HEK293T (cell line): ENCODE results near the gene ASPSCR1.

Experiments used
- CTCF ChIA-PET: fragments of 350-600 bp; formaldehyde crosslinking; extraction: SDS; loops from one replicate; lab custom pipeline; 2021; ENCODE audit warnings: antibody characterized with exemption, inconsistent platforms; lab: Yijun Ruan, JAX
- POLR2A ChIA-PET: fragments of 350-600 bp; formaldehyde crosslinking; extraction: SDS; loops from one replicate; lab custom pipeline; 2020; ENCODE audit warnings: antibody characterized with exemption, inconsistent platforms; lab: Yijun Ruan, JAX
- DNase-seq: peaks from one replicate; pipeline ENCODE4 v3.0.0; 2012; ENCODE audit warnings: mixed read lengths; ENCODE audit errors: extremely low spot score
- ARNT ChIP-seq: fragments of 450-650 bp; IDR thresholded peaks from 2 replicates; pipeline ENCODE4 v1.6.1; 2017; ENCODE audit warnings: mild to moderate bottlenecking
- BHLHE40 ChIP-seq: fragments of 450-650 bp; IDR thresholded peaks from 2 replicates; pipeline ENCODE4 v1.6.1; 2016; ENCODE audit warnings: mild to moderate bottlenecking, moderate library complexity, borderline replicate concordance
- CTBP1 ChIP-seq: fragments of 450-650 bp; IDR thresholded peaks from 2 replicates; pipeline ENCODE4 v1.6.1; 2016; ENCODE audit warnings: borderline replicate concordance
- ELF4 ChIP-seq: fragments of 450-650 bp; IDR thresholded peaks from 2 replicates; pipeline ENCODE4 v1.6.1; 2017; ENCODE audit warnings: antibody characterized with exemption
- FOXA1 ChIP-seq: fragments of 450-650 bp; IDR thresholded peaks from 2 replicates; pipeline ENCODE4 v1.6.1; 2016; ENCODE audit warnings: mild to moderate bottlenecking
- FOXK2 ChIP-seq: fragments of 450-650 bp; IDR thresholded peaks from 2 replicates; pipeline ENCODE4 v1.6.1; 2016; ENCODE audit warnings: mild to moderate bottlenecking
- FOXM1 ChIP-seq: fragments of 450-650 bp; IDR thresholded peaks from 2 replicates; pipeline ENCODE4 v1.6.1; 2017; ENCODE audit warnings: mild to moderate bottlenecking, borderline replicate concordance
- HDGF ChIP-seq: fragments of 450-650 bp; IDR thresholded peaks from 2 replicates; pipeline ENCODE4 v1.6.1; 2017; ENCODE audit warnings: antibody characterized with exemption, borderline replicate concordance
- L3MBTL2 ChIP-seq: fragments of 450-650 bp; conservative IDR thresholded peaks from 2 replicates; pipeline ENCODE4 v1.6.1; 2016; ENCODE audit warnings: mild to moderate bottlenecking
- LEF1 ChIP-seq: fragments of 450-650 bp; IDR thresholded peaks from 2 replicates; pipeline ENCODE4 v1.6.1; 2017; ENCODE audit warnings: mild to moderate bottlenecking, borderline replicate concordance
- NFRKB ChIP-seq: fragments of 450-650 bp; IDR thresholded peaks from 2 replicates; pipeline ENCODE4 v1.6.1; 2016; ENCODE audit warnings: mild to moderate bottlenecking, moderate library complexity
- PKNOX1 ChIP-seq: fragments of 450-650 bp; IDR thresholded peaks from 2 replicates; pipeline ENCODE4 v1.6.1; 2016
- SP1 ChIP-seq: fragments of 450-650 bp; IDR thresholded peaks from 2 replicates; pipeline ENCODE4 v1.6.1; 2017
- SUZ12 ChIP-seq: fragments of 450-650 bp; IDR thresholded peaks from 2 replicates; pipeline ENCODE4 v1.6.1; 2016; ENCODE audit warnings: mild to moderate bottlenecking
- TARDBP ChIP-seq: fragments of 450-650 bp; IDR thresholded peaks from 2 replicates; pipeline ENCODE4 v1.6.1; 2016
- ZNF384 ChIP-seq: fragments of 450-650 bp; IDR thresholded peaks from 2 replicates; pipeline ENCODE4 v1.6.1; 2016

Gene ASPSCR1

DNA sequence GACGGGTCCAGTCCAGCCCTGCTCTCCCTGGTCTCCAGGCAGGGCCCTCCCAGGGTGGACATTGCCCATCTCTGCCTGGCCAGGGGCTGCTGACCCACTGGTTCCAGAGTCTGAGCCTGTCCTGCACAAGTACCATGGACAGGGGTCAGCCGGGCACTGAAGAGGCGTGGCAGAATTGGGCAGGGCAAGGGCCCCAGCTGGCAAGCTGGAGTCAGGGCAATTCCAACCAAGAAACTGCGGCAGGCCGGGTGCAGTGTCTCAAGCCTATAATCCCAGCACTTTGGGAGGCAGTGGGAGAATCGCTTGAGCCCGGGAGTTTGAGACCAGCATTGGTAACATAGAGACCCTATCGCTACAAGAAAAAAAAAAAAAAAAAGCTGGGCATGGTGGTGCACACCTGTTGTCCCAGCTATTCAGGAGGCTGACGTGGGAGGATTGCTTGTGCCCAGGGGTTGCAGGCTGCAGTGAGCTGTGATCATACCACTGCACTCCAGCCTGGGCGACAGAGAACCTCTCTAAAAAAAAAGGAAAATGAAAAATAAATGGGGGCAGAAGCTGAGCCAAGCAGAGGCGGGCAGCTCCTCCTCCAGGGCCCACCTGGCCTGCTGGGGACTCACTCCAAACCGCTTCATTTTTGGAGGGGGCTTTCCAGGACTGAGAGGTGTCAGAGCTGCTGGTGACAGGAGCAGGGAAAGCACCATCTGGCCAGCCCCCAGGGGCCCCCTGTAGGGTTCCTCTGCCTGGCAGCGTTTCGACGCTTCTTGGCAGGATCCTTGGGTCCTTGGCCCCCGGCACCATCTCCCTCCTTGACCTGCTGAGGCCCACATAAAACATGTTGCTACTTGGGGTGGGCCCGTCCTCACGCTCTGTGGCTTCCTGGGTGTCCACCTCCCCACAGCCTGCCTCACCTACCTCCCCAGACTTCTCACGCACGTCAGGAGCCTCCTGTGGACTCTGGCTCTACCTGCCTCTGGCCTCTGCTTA lies 47.0 kb upstream of the ASPSCR1 start:
- DNase-seq = no peak
- ChIA-PET POLR2A (interaction anchor here (1.1 to 5.2 kb wide), 4 partner anchors 7 to 60 kb away, joined by 4 to 26 read pairs (median 9); partner anchors contain the start of gene ARHGDIA), CTCF (interaction anchor here (0.5 kb wide), 1 partner anchor 100 kb away, joined by 5 read pairs; no protein-coding TSS in a partner anchor)
- TF ChIP-seq ZNF384 (no peak), FOXA1 (no peak), SP1 (no peak), L3MBTL2 (no peak), LEF1 (no peak), SUZ12 (no peak), BHLHE40 (no peak), ELF4 (no peak), PKNOX1 (no peak), FOXM1 (no peak), TARDBP (no peak), ARNT (no peak), FOXK2 (no peak), CTBP1 (no peak), NFRKB (no peak), HDGF (no peak)

DNA sequence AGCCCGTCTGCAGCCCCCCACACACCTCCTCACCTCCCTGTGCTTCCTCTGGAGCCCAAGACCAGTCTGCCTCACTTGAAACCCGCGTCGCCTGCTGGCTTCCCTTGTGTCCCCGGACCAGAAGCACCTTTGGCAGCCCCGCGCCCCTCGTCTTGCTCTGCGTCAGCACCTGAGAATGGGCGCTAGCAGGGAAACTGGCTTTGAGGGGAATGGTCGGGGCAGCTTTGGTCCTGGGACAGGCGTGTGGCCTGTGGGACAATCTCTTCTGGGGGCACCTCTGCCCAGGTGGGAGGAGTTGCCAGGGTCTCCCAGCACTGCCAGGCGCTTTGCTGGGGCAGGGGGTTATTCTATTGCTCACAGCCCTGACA lies 46.3 kb upstream of the ASPSCR1 start:
- POLR2A ChIA-PET = interaction anchor here (1.9 to 2.1 kb wide), 2 partner anchors 9 to 12 kb away, joined by 5 to 13 read pairs; no protein-coding TSS in a partner anchor
- no peak for TF ChIP-seq ZNF384
- TF ChIP-seq FOXM1 = no peak
- no peak for TF ChIP-seq FOXA1
- no peak for TF ChIP-seq TARDBP
- TF ChIP-seq HDGF = no peak
- TF ChIP-seq ELF4 = no peak
- CTCF ChIA-PET = no interaction called here
- DNase-seq = no peak

DNA sequence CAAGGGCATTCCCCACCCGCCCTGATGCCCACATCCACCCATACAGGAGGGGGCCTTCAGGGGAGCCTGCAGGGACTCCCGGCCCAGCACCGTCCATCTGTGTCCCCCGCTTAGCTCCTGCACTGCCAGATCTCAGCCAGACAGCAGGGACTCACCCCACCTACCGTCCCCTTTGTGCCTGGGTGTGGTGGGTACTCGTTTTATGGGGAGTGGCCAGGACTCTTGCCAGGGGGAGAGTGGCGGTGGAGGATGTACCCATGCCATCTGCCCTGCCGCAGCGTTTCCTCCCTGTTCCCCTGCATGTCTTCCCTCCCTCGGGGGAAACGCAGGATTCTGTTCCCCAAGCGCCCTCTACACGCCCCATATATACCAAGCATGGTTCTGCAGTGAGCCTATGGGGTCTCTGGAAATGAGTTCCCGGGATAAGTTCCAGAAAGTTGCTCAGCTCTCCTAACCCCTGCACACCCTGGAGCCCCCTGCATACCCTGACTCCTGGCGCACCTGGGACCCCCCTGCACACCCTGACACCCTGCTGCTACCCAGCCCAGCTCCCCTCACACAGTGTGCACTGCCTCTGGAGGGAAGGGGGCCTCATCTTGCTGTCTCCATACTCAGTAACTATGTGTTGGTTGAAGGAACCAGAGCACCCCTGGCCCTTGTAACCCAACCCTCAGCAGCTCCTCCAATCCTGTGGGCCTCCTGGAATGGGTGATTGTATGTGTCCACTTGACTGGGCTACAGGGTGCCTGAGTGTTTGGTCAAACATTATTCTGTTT lies 45.7 kb upstream of the ASPSCR1 start:
- CTCF ChIA-PET = no interaction called here
- TF ChIP-seq LEF1 = no peak
- no peak for TF ChIP-seq PKNOX1
- TF ChIP-seq SUZ12 = no peak
- TF ChIP-seq TARDBP = no peak
- no peak for TF ChIP-seq BHLHE40
- no peak for DNase-seq
- POLR2A ChIA-PET = interaction anchor here (1.9 to 2.1 kb wide), 2 partner anchors 8 to 11 kb away, joined by 5 to 13 read pairs; no protein-coding TSS in a partner anchor

DNA sequence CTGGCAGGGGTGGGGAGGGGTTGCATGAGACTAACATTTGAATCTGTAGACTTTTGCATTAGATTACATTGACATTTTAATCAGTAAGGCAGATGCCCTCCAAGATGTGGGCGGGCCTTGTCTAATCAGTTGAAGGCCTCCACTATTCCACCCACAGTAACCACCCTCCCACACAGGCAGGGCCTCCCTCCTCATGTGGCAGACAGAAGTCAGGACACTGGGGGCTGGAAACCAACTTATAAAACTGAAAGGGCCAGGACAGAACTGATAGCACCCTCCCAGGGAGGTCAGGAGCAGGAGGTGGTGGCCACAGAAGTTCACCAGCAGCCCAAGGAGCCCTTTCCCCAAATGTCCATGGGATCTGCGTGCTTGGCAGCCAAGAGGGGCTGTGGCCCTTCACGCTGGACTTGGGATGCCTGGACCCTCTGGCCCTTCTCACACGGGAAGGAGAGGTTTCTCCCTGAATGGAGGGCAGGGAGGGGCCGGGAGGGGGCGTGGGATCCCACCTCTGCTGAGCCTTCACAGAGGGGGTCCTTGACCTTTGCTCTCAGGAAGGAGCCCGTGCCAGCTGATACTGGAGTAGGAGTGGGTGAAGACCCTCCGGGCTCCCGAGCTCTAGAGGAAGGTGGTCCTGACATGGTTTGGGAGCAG lies 45.0 kb upstream of the ASPSCR1 start:
- CTCF ChIA-PET = no interaction called here
- TF ChIP-seq ARNT = no peak
- TF ChIP-seq FOXM1 = peak; percentile 89
- DNase-seq = no peak
- POLR2A ChIA-PET = interaction anchor here (1.1 to 2.1 kb wide), 3 partner anchors 8 to 293 kb away, joined by 3 to 13 read pairs (median 3); no protein-coding TSS in a partner anchor

DNA sequence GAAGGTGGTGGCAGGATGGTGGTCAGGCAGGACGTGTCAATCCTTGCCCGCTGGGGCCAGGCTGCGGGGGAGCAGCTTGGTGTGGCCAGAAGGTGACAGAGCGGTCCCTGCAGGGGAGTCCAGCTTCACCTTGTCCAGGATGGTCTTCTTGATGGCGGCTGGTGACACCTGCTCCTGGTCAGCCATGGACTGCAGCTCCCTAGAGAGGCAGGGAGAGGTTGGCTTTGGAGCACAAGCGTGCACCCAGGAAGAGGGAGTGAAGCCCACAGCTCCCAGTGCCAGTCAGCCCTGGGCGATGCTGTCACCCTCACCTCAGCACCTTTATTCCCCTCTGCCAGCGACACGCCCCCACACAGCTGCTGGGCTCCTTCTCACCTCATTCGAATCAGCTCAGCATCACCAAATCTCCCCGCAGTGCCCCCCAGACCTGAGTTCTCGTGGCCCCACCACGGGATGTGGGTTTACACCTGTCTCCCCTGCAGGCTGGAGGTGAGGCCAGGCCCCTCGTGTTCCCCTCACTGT lies 44.2 kb upstream of the ASPSCR1 start:
- no peak for TF ChIP-seq ARNT
- no peak for TF ChIP-seq ELF4
- no peak for TF ChIP-seq FOXK2
- no peak for TF ChIP-seq BHLHE40
- TF ChIP-seq SP1 = no peak
- TF ChIP-seq LEF1 = no peak
- no peak for TF ChIP-seq CTBP1
- no peak; the same call in 1 of the 2 replicates for TF ChIP-seq HDGF
- TF ChIP-seq FOXM1 = no peak
- no peak for TF ChIP-seq ZNF384
- no peak for TF ChIP-seq TARDBP
- TF ChIP-seq L3MBTL2 = no peak
- no peak for TF ChIP-seq PKNOX1
- TF ChIP-seq NFRKB = no peak
- no peak for TF ChIP-seq FOXA1
- no peak for TF ChIP-seq SUZ12
- ChIA-PET CTCF (no interaction called here), POLR2A (interaction anchor here (0.7 to 1.5 kb wide), 4 partner anchors 9 to 294 kb away, joined by 3 read pairs; no protein-coding TSS in a partner anchor)
- no peak for DNase-seq
